K562 (cell line): ENCODE measurements around the gene SELENOO. TPM values are rescaled to one million over a fixed set of nuclear protein-coding genes. Genes with fewer than 3 reads are reported as not detected.
A peak's percentile ranks its signal among the peaks of the same experiment; 100 is the strongest.
"Not testable (repeated sequence)": the region's sequence is repeated elsewhere in the genome, so short reads cannot be mapped to it uniquely, and the experiment has no call there.

Experiments
- ATAC-seq: fragments of 200-7000 bp; cut with Tn5 transposase; 3 replicates; pipeline ENCODE4 v1.9.1; 2020; ENCODE audit warnings: moderate library complexity
- BruUV-seq: library from RNA; stranded (reverse); fragments of 400-500 nt; replicated peaks from 2 replicates; lab custom pipeline; 2021; lab: Mats Ljungman, UMichigan
- CTCF ChIA-PET: fragments of 300-600 bp; formaldehyde crosslinking; extraction: SDS; loops from one replicate; lab custom pipeline; 2021; ENCODE audit warnings: low intra/inter-chr PET ratio; lab: Yijun Ruan, JAX
- POLR2A ChIA-PET: fragments of 300-600, 350-650 bp; sonication (Branson Sonifier 250); formaldehyde crosslinking; extraction: SDS; loops from one replicate; lab custom pipeline; 2021; ENCODE audit warnings: antibody characterized with exemption, inconsistent platforms; lab: Yijun Ruan, JAX
- DNase-seq, 4 experiments: peaks; one replicate each; pipeline versions ENCODE4 v3.0.0 to v3.0.0-alpha.2; 2011 to 2018; ENCODE audit warnings: low spot score in 3 of 4, mixed read lengths in 3 of 4; ENCODE audit errors: extremely low read depth in 1 of 4
- FAIRE-seq: peaks from 2 replicates; lab custom pipeline; 2011; peaks lifted over from hg19 to GRCh38; lab: Jason Lieb, UNC
- H2AFZ ChIP-seq: 2 replicates; pipeline ENCODE4 v1.6.0; 2011; ENCODE audit warnings: low read depth, low read length, control low read depth, inconsistent platforms
- H3K27ac ChIP-seq: fragments of 200-600 bp; 3 replicates; pipeline ENCODE4 v1.8.0; 2011; ENCODE audit warnings: low read depth, mild to moderate bottlenecking, control low read depth, inconsistent platforms, low read length, moderate library complexity, mixed read lengths; ENCODE audit errors: extremely low read depth
- H3K27me3 ChIP-seq, 2 experiments: fragments of 300-600 bp in 1 of 2; 2 replicates in 1 of 2; 3 replicates in 1 of 2; pipeline versions ENCODE4 v1.6.0 to v1.8.0; 2011; ENCODE audit warnings: inconsistent platforms in 2 of 2, low read length in 2 of 2, mild to moderate bottlenecking in 1 of 2, mixed read lengths in 1 of 2, moderate library complexity in 1 of 2; ENCODE audit not compliant: control insufficient read depth in 2 of 2, insufficient read depth in 2 of 2
- H3K36me3 ChIP-seq: fragments of 300-600 bp; 3 replicates; pipeline ENCODE4 v1.8.0; 2011; ENCODE audit warnings: mild to moderate bottlenecking, low read length, inconsistent platforms; ENCODE audit not compliant: control insufficient read depth, insufficient read depth
- H3K4me1 ChIP-seq, 2 experiments: fragments of 200-600 bp in 1 of 2; replicated peaks in 1 of 2; 2 replicates in 1 of 2; 3 replicates in 1 of 2; pipeline versions ENCODE4 v1.5.1 to v1.8.0; 2011; ENCODE audit warnings: inconsistent platforms in 2 of 2, low read length in 2 of 2, mild to moderate bottlenecking in 1 of 2, mixed read lengths in 1 of 2, moderate library complexity in 1 of 2; ENCODE audit not compliant: control insufficient read depth in 2 of 2, insufficient read depth in 2 of 2
- H3K4me2 ChIP-seq: 2 replicates; pipeline ENCODE4 v1.6.1; 2011; ENCODE audit warnings: low read length, control low read depth, inconsistent platforms, mixed read lengths; ENCODE audit not compliant: insufficient read depth
- H3K4me3 ChIP-seq: fragments of 200-600 bp; sonication (generic), shearing (Covaris generic); 2 replicates; pipeline ENCODE4 v1.5.1; 2016; ENCODE audit warnings: control low read depth, inconsistent platforms
- H3K79me2 ChIP-seq: fragments of 200-600 bp; 3 replicates; pipeline ENCODE4 v1.8.0; 2011; ENCODE audit warnings: low read length, inconsistent platforms; ENCODE audit not compliant: control insufficient read depth, insufficient read depth
- H3K9ac ChIP-seq, 2 experiments: 2 replicates each; pipeline versions ENCODE4 v1.6.0 to v1.6.1; 2011; ENCODE audit warnings: low read depth in 2 of 2, low read length in 2 of 2, control low read depth in 1 of 2, inconsistent platforms in 1 of 2, mild to moderate bottlenecking in 1 of 2, mixed read lengths in 1 of 2; ENCODE audit not compliant: insufficient read depth in 1 of 2
- H3K9me1 ChIP-seq: one replicate; pipeline ENCODE4 v1.6.0; 2011; ENCODE audit warnings: inconsistent platforms, mild to moderate bottlenecking, low read length, moderate library complexity; ENCODE audit not compliant: control insufficient read depth, insufficient read depth
- H3K9me3 ChIP-seq: replicated peaks from 2 replicates; pipeline ENCODE4 v1.5.1; 2011; ENCODE audit warnings: low read depth, low read length, inconsistent platforms; ENCODE audit not compliant: control insufficient read depth, insufficient read depth
- H4K20me1 ChIP-seq: replicated peaks from 2 replicates; pipeline ENCODE4 v1.6.1; 2011; ENCODE audit warnings: low read length, inconsistent platforms, mixed read lengths; ENCODE audit not compliant: control insufficient read depth, insufficient read depth
- ARID1B ChIP-seq: fragments of 450-650 bp; IDR thresholded peaks from 2 replicates; pipeline ENCODE4 v1.6.1; 2016; ENCODE audit warnings: antibody characterized with exemption, mild to moderate bottlenecking, inconsistent platforms
- CBFA2T2 ChIP-seq: fragments of 450-650 bp; conservative IDR thresholded peaks from 2 replicates; pipeline ENCODE4 v1.6.1; 2017; ENCODE audit warnings: mild to moderate bottlenecking
- CBFA2T3 ChIP-seq: fragments of 450-650 bp; IDR thresholded peaks from 2 replicates; pipeline ENCODE4 v1.6.1; 2017
- DPF2 ChIP-seq: fragments of 450-650 bp; IDR thresholded peaks from 2 replicates; pipeline ENCODE4 v1.6.1; 2016
- FOSL1 ChIP-seq: fragments of 200-800 bp; sonication (Bioruptor generic); conservative IDR thresholded peaks from 2 replicates; pipeline ENCODE4 v1.6.1; 2016; ENCODE audit warnings: missing genetic modification characterization, missing compliant biosample characterization
- HDAC1 ChIP-seq, 2 experiments: fragments of 450-650 bp; IDR thresholded peaks; 2 replicates each; pipeline ENCODE4 v1.6.1; 2016 to 2017; ENCODE audit warnings: inconsistent platforms in 1 of 2, mild to moderate bottlenecking in 1 of 2, moderate library complexity in 1 of 2
- HMBOX1 ChIP-seq: sonication (generic); IDR thresholded peaks from 2 replicates; pipeline ENCODE4 v1.6.1; 2016
- KDM1A ChIP-seq, 2 experiments: fragments of 450-650 bp; IDR thresholded peaks; 2 replicates each; pipeline ENCODE4 v1.6.1; 2016; ENCODE audit warnings: mild to moderate bottlenecking in 2 of 2
- NCOA1 ChIP-seq: fragments of 450-650 bp; IDR thresholded peaks from 2 replicates; pipeline ENCODE4 v1.6.1; 2016; ENCODE audit warnings: low read depth
- NCOR1 ChIP-seq: fragments of 450-650 bp; IDR thresholded peaks from 2 replicates; pipeline ENCODE4 v1.6.1; 2016; ENCODE audit warnings: mild to moderate bottlenecking, moderate library complexity
- NR2C2 ChIP-seq, 2 experiments: fragments of 200-800 bp in 1 of 2; sonication (Bioruptor generic) in 1 of 2; sonication (generic) in 1 of 2; formaldehyde crosslinking in 1 of 2; IDR thresholded peaks; 2 replicates each; pipeline versions ENCODE4 v1.6.1 to v1.8.0; 2016 to 2022; ENCODE audit warnings: mild to moderate bottlenecking in 1 of 2, missing compliant biosample characterization in 1 of 2, missing genetic modification characterization in 1 of 2, missing genetic modification reagents in 1 of 2
- NRF1 ChIP-seq, 2 experiments: fragments of 450-650 bp; IDR thresholded peaks in 1 of 2; conservative IDR thresholded peaks in 1 of 2; 2 replicates each; pipeline ENCODE4 v1.6.1; 2014; ENCODE audit warnings: mild to moderate bottlenecking in 2 of 2
- SMARCE1 ChIP-seq: fragments of 450-650 bp; IDR thresholded peaks from 2 replicates; pipeline ENCODE4 v1.7.1; 2016; ENCODE audit warnings: mild to moderate bottlenecking
- TAL1 ChIP-seq: fragments of 450-650 bp; IDR thresholded peaks from 2 replicates; pipeline ENCODE4 v1.6.1; 2016; ENCODE audit warnings: mild to moderate bottlenecking
- WGBS: fragments of 100-300 bp; shearing (Covaris generic); methylation state at CpG from one replicate; pipeline ENCODE4 v1.1.6; 2016; ENCODE audit warnings: low coverage, mixed read lengths; ENCODE audit not compliant: insufficient coverage; ENCODE audit errors: missing lambda C conversion rate; 5-methylcytosine and 5-hydroxymethylcytosine counted together
- in situ Hi-C: fragments of 300-500 bp; cut with MboI; formaldehyde crosslinking; loops from 4 replicates; pipeline ENCODE4 v1.15.0; 2018; ENCODE audit warnings: inconsistent platforms, mixed read lengths
- intact Hi-C: fragments of 100-400 bp; cut with micrococcal nuclease; formaldehyde crosslinking; loops from 2 replicates; pipeline ENCODE4 v1.14.2; 2022
- polyA plus RNA-seq, 8 experiments: library from polyadenylated mRNA; depleted of rRNA in 4 of 8; stranded (reverse) in 5 of 8; unstranded in 3 of 8; fragments of >200 nt; fragmentation: Nextera tagmentation in 2 of 8; fragmentation: Illumina TruSeq in 1 of 8; extraction: Ambion mirVana in 2 of 8; extraction: Trizol in 1 of 8; gene quantifications; 2 replicates each; pipeline versions ENCODE4 v1.2.1 to v1.2.3, GENCODE V29; 2011 to 2014; ENCODE audit warnings: inconsistent platforms in 1 of 8, missing spikeins in 1 of 8
- total RNA-seq, 7 experiments: library from RNA; depleted of rRNA in 6 of 7; stranded (reverse); fragments of >200 nt in 6 of 7; fragmentation: Illumina TruSeq in 2 of 7; extraction: Trizol in 2 of 7; gene quantifications; 2 replicates each; pipeline versions ENCODE4 v1.2.1 to v1.2.3, GENCODE V29; 2011 to 2021; ENCODE audit warnings: low replicate concordance in 1 of 7
- TF ChIP-seq, protein P1 (sequence below), 2 experiments: IDR thresholded peaks in 1 of 2; conservative IDR thresholded peaks in 1 of 2; 2 replicates each; pipeline ENCODE4 v1.6.1; 2016; ENCODE audit warnings: low read depth in 2 of 2, mild to moderate bottlenecking in 1 of 2, missing compliant biosample characterization in 1 of 2, missing genetic modification characterization in 1 of 2, moderate library complexity in 1 of 2

Gene SELENOO
- total and polyA plus RNA-seq, 9 of the 15 experiments (the other 6 are each of a cell fraction or from before 2014, with no cell fraction given): 0.37 to 24.9 (median 8.3) TPM

GRCh38 chr22:50168490-50169180, 32.2 kb upstream of the SELENOO start:
- H3K36me3 ChIP-seq; H3K27me3 ChIP-seq; H4K20me1 ChIP-seq; H3K27ac ChIP-seq; DNase-seq; CTCF ChIA-PET; H3K4me2 ChIP-seq; H3K9ac ChIP-seq; H3K9me3 ChIP-seq; H3K9me1 ChIP-seq; in situ Hi-C loops; H2AFZ ChIP-seq; H3K4me3 ChIP-seq; ATAC-seq; BruUV-seq; intact Hi-C loops; POLR2A ChIA-PET; FAIRE-seq; H3K79me2 ChIP-seq; TF ChIP-seq NR2C2 (CRISPR knock-in tag; IDR thresholded peaks at IDR 0.05): not testable (repeated sequence)
- TF ChIP-seq FOSL1 (0 out of 2 replicates have a peak, but pooled peaks have one; percentile 24), CBFA2T2 (peak; percentile 38; the same call in 1 of the 2 replicates), ARID1B (peak; percentile 55), KDM1A (IDR thresholded peaks at IDR 0.05) (0 out of 4 replicates have a peak, but pooled peaks of 1 of the 2 experiments have one; percentile 30), DPF2 (0 out of 2 replicates have a peak, but pooled peaks have one; percentile 47), NRF1 (conservative IDR thresholded peaks at IDR 0.05 in 1 of 2, IDR thresholded peaks at IDR 0.05 in 1 of 2) (0 out of 4 replicates have a peak, but pooled peaks of 1 of the 2 experiments have one; percentile 12), SMARCE1 (0 out of 2 replicates have a peak, but pooled peaks have one; percentile 25), HMBOX1 (peak; percentile 90), HDAC1 (IDR thresholded peaks at IDR 0.05) (0 out of 4 replicates have a peak, but pooled peaks of 1 of the 2 experiments have one; percentile 20), TAL1 (peak; percentile 31; the same call in 1 of the 2 replicates), NCOR1 (peak; percentile 51; the same call in 1 of the 2 replicates), CBFA2T3 (peak; percentile 66), NCOA1 (0 out of 2 replicates have a peak, but pooled peaks have one; percentile 41), NR2C2 (tag; IDR thresholded peaks at IDR 0.05) (peak; percentile 65)
- TF ChIP-seq, protein P1, sequence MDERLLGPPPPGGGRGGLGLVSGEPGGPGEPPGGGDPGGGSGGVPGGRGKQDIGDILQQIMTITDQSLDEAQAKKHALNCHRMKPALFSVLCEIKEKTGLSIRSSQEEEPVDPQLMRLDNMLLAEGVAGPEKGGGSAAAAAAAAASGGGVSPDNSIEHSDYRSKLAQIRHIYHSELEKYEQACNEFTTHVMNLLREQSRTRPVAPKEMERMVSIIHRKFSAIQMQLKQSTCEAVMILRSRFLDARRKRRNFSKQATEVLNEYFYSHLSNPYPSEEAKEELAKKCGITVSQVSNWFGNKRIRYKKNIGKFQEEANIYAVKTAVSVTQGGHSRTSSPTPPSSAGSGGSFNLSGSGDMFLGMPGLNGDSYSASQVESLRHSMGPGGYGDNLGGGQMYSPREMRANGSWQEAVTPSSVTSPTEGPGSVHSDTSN (CRISPR knock-in tag; IDR thresholded peaks at IDR 0.05; ENCODE audit: low read depth): not testable (repeated sequence)
- TF ChIP-seq, protein P1 (tag; conservative IDR thresholded peaks at IDR 0.05; ENCODE audit: low read depth): peak; percentile 23; the same call in 1 of the 2 replicates
- peaks cover 10 to 35% of the 10 kb centered on the region in 2 experiments; a peak in 4 of 5 replicates for H3K4me1 ChIP-seq
- 0% methylated on average over 4 of the region's 5 CpGs for WGBS
